ENCODE measurements around the gene HOXD11.

GRCh38 chr2:176135035-176135440 lies 28.0 kb downstream of the HOXD11 start:
- TF ChIP-seq POLR2A (IDR thresholded peaks at IDR 0.05) (no peak), CTCF (IDR thresholded peaks at IDR 0.05) (no peak)

Data from esophagus squamous epithelium (tissue), 4 donors.